Measurements from ENCODE around the gene EVC.

The EVC gene

DNA sequence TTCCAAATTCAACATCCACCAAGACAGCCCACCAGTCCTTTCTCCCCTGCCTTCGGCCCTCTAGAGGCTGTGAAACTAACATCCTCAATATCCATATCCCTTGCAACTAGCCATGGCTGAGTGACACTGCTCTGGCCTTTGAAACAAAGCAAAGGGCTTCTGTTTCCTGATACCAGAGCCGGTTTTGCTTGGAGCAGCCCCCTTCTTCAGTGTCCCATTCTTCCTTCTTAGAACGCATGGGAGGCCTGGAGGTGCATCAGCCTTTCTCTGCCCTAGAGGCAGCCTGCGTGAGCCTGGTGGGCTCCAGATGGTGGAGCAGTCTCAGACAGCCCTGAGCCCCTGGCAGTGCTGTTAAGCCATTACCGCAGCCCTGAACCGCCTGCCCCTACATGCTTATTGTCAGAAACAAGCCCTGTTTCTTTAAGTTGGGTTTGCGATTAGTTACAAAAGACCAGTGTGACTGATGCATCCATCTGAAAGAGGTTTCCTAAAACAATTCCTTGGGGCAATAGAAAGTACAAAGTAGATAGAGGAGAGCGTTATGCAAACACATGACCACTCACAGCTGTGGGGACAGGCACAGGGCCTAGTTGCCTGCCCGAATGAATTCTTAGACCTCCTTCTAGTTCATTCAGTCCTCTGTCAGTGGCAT, 74.1 kb downstream of the EVC start:
- no peaks in the 10 kb centered on the region for H3K4me1 ChIP-seq (ENCODE audit: control insufficient read depth, insufficient read depth, low read length)
- H3K9ac ChIP-seq (ENCODE audit: low read depth, low read length): no peak overlapping the region
- no peak overlapping the region for H3K4me3 ChIP-seq (ENCODE audit: low read depth, low read length)
- peaks cover 2% of the 10 kb centered on the region for H3K36me3 ChIP-seq (ENCODE audit: control insufficient read depth, insufficient read depth, low read length)
- no peaks in the 10 kb centered on the region for H3K9me3 ChIP-seq (ENCODE audit: control insufficient read depth, insufficient read depth, low read length)
- H3K27me3 ChIP-seq (ENCODE audit: control insufficient read depth, insufficient read depth, low read length): no peaks in the 10 kb centered on the region

DNA sequence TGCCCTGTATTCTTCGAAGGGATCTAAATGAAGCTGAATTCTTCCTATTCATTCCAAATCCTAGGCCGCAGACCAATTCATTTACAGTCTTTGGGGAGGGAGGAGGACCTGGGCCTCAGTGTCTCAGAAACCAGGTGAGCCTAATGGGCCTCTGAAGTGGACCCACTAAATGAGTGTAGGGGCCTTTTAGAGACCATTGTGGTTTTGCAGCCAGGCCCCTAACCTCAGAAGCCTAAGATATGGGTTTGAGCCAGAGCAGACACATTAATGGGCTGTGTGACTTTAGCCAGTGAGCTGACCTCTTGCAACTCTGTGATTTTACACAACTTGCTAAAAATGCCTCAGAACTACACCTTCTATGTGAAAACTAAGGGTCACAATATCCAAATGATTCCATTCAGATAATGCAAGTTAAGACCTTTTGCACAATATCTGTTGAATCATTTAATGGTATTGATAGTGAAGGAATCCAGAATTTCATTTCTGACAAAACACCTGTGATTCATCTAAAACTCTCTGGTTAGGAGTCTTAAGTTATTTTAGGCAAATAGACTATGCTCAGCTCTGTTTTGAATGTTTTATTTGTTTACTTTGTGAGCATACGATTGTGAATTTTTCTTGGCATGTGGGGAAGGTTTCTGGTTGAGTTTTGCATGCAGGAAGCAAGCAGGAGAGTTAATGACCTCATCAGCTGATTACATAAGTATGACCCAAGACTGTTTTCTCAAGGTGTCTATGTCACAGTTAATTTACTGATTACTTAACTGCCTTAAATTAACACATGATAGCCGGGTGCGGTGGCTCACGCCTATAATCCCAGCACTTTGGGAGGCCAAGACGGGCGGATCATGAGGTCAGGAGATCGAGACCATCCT, 75.0 kb downstream of the EVC start:
- no peak overlapping the region for H3K4me3 ChIP-seq (ENCODE audit: low read depth, low read length)
- H3K36me3 ChIP-seq (ENCODE audit: control insufficient read depth, insufficient read depth, low read length): peaks cover 2% of the 10 kb centered on the region
- H3K9me3 ChIP-seq (ENCODE audit: control insufficient read depth, insufficient read depth, low read length): no peaks in the 10 kb centered on the region
- no peaks in the 10 kb centered on the region for H3K4me1 ChIP-seq (ENCODE audit: control insufficient read depth, insufficient read depth, low read length)
- no peak overlapping the region for H3K9ac ChIP-seq (ENCODE audit: low read depth, low read length)
- no peaks in the 10 kb centered on the region for H3K27me3 ChIP-seq (ENCODE audit: control insufficient read depth, insufficient read depth, low read length)

DNA sequence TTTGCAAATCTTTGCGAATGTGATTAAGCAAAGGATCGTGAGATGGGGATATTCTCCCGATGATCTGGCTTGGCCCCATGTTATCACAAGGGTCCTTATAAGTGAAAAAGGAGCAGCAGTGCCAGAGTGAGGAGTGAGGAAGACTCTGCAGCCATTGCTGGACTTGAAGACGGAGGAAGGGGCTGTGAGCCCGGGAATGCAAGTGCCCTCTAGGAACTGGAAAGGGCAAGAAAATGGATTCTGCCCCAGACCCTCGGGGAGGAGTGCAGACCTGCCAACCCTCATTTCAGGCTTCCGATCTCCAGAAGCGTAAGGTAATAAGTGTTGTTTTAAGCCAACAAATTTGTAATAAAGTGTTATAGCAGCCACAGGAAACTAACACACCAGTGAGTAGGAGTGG, 76.3 kb downstream of the EVC start:
- Histone ChIP-seq H3K4me1 (ENCODE audit: control insufficient read depth, insufficient read depth, low read length) (no peaks in the 10 kb centered on the region), H3K9me3 (ENCODE audit: control insufficient read depth, insufficient read depth, low read length) (no peaks in the 10 kb centered on the region), H3K9ac (ENCODE audit: low read depth, low read length) (no peak overlapping the region), H3K4me3 (ENCODE audit: low read depth, low read length) (no peak overlapping the region), H3K36me3 (ENCODE audit: control insufficient read depth, insufficient read depth, low read length) (peaks cover 2% of the 10 kb centered on the region), H3K27me3 (ENCODE audit: control insufficient read depth, insufficient read depth, low read length) (no peaks in the 10 kb centered on the region)

DNA sequence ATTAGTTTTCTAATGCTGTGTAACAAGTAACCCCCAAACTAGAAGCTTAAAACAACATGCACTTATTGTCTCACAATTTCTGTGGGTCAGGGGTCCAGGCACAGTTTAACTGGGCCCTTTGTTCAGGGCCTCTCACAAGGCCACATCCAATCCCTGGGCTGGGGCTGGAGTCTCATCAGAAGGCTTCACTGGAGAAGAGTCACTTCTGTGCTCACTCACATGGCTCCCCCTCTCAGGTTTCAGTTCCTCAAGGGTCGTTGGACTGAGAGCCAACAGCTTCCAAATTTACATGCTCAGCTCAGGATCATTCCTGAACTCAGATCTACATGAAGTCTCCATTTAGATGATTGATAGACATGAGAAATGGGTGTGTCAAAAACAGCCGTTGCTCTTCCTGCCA, 77.1 kb downstream of the EVC start:
- Histone ChIP-seq H3K4me3 (ENCODE audit: low read depth, low read length) (no peak overlapping the region), H3K9me3 (ENCODE audit: control insufficient read depth, insufficient read depth, low read length) (no peaks in the 10 kb centered on the region), H3K36me3 (ENCODE audit: control insufficient read depth, insufficient read depth, low read length) (peaks cover 2% of the 10 kb centered on the region), H3K9ac (ENCODE audit: low read depth, low read length) (no peak overlapping the region), H3K27me3 (ENCODE audit: control insufficient read depth, insufficient read depth, low read length) (no peaks in the 10 kb centered on the region), H3K4me1 (ENCODE audit: control insufficient read depth, insufficient read depth, low read length) (no peaks in the 10 kb centered on the region)

DNA sequence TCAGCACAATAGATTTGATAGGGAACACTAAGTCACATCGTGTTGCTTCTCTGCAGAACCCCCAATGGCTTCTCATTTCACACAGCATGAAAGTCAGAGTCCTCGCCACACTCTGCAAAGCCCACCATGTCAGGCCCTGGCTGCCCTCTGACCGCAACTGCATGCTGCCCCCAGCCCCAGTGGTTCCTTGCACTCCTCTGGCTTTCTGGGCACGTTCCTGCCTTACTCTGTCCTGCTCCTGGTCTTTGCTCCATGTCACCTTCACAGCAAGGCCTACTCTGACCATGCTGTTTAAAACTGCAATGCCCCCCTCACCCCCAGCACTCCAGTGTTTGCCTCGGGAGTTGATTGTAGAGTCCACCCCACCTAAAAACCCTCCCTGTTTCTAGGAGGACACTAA, 78.1 kb downstream of the EVC start:
- Histone ChIP-seq H3K4me3 (ENCODE audit: low read depth, low read length) (no peak overlapping the region), H3K9ac (ENCODE audit: low read depth, low read length) (no peak overlapping the region), H3K4me1 (ENCODE audit: control insufficient read depth, insufficient read depth, low read length) (no peaks in the 10 kb centered on the region), H3K9me3 (ENCODE audit: control insufficient read depth, insufficient read depth, low read length) (no peaks in the 10 kb centered on the region), H3K36me3 (ENCODE audit: control insufficient read depth, insufficient read depth, low read length) (peaks cover 2% of the 10 kb centered on the region), H3K27me3 (ENCODE audit: control insufficient read depth, insufficient read depth, low read length) (no peaks in the 10 kb centered on the region)

DNA sequence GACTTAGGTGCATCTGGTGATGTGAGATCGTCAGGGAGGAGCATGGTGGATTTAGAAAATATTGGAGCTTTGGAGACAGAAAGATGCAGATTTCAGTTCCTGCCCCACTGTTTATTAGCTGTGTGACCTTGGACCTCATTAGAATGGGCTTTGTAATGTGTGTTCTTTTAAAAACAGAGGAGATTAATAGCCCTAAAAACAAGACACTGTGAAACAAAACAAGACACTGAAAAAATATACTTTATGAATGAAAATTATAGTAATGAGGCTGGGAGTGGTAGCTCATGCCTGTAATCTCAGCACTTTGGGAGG, 79.5 kb downstream of the EVC start:
- H3K4me3 ChIP-seq (ENCODE audit: low read depth, low read length): no peak overlapping the region
- H3K9ac ChIP-seq (ENCODE audit: low read depth, low read length): no peak overlapping the region
- H3K9me3 ChIP-seq (ENCODE audit: control insufficient read depth, insufficient read depth, low read length): no peaks in the 10 kb centered on the region
- peaks cover 2% of the 10 kb centered on the region for H3K36me3 ChIP-seq (ENCODE audit: control insufficient read depth, insufficient read depth, low read length)
- H3K27me3 ChIP-seq (ENCODE audit: control insufficient read depth, insufficient read depth, low read length): no peaks in the 10 kb centered on the region
- no peaks in the 10 kb centered on the region for H3K4me1 ChIP-seq (ENCODE audit: control insufficient read depth, insufficient read depth, low read length)

DNA sequence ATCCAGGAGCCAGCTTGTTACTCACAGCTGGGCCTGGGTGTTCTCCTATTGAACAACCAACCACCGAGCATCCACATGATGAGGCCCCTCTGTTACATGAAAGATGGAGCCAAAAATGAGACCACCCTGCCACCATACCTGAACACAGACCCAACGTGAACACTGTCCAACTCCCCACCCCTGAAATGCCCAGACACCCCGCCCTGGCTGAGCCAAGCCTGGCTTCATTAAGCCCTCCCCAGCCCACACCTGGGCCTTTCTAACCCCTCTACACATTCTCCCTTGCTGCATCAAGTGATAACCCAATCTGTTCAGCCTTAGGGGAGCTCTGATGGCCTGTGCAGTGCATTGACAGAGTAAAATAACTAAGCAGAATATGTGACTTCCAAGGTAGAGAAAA, 80.7 kb downstream of the EVC start:
- Histone ChIP-seq H3K4me3 (ENCODE audit: low read depth, low read length) (no peak overlapping the region), H3K9ac (ENCODE audit: low read depth, low read length) (no peak overlapping the region), H3K4me1 (ENCODE audit: control insufficient read depth, insufficient read depth, low read length) (no peaks in the 10 kb centered on the region), H3K36me3 (ENCODE audit: control insufficient read depth, insufficient read depth, low read length) (no peaks in the 10 kb centered on the region), H3K27me3 (ENCODE audit: control insufficient read depth, insufficient read depth, low read length) (no peaks in the 10 kb centered on the region), H3K9me3 (ENCODE audit: control insufficient read depth, insufficient read depth, low read length) (no peaks in the 10 kb centered on the region)

DNA sequence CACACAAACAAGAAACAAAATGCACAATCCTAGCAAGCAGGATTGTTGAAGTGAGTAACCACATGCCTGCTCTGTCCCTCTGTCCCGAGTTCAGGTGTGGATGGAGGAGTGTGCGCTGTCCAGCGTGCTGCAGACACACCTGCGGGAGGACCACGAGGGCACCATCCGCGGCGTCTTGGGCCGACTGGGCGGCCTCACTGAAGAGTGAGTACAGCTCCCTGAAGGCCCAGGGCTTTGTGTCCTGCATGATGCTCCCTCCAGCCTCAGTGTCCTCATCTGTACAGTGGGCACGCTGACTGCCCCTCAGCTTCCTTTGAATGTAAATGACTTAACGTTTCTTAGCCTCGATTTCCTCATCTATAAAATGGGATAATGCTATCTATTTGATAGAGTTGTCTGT, 82.5 kb downstream of the EVC start:
- H3K27me3 ChIP-seq (ENCODE audit: control insufficient read depth, insufficient read depth, low read length): no peaks in the 10 kb centered on the region
- no peaks in the 10 kb centered on the region for H3K4me1 ChIP-seq (ENCODE audit: control insufficient read depth, insufficient read depth, low read length)
- no peaks in the 10 kb centered on the region for H3K9me3 ChIP-seq (ENCODE audit: control insufficient read depth, insufficient read depth, low read length)
- no peaks in the 10 kb centered on the region for H3K36me3 ChIP-seq (ENCODE audit: control insufficient read depth, insufficient read depth, low read length)
- no peak overlapping the region for H3K4me3 ChIP-seq (ENCODE audit: low read depth, low read length)
- H3K9ac ChIP-seq (ENCODE audit: low read depth, low read length): no peak overlapping the region

DNA sequence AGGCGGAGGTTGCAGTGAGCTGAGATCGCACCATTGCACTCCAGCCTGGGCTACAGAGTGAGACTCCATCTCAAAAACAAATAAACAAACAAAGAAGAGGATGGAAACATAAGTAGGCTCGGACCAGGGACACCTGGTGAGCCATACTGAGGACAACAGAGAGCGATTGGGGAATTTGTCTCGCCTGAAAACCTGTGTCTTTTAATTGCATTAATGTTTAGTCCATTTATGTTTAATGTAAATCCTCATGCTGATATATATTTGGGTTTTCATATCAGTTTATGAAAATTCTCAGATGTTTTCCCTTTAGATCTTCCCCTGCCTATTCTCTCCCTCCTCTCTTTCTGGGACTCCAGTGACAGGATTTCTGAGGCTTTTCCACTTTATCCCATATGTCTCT, 84.6 kb downstream of the EVC start:
- Histone ChIP-seq H3K9me3 (ENCODE audit: control insufficient read depth, insufficient read depth, low read length) (no peaks in the 10 kb centered on the region), H3K9ac (ENCODE audit: low read depth, low read length) (no peak overlapping the region), H3K4me3 (ENCODE audit: low read depth, low read length) (no peak overlapping the region), H3K4me1 (ENCODE audit: control insufficient read depth, insufficient read depth, low read length) (no peaks in the 10 kb centered on the region), H3K27me3 (ENCODE audit: control insufficient read depth, insufficient read depth, low read length) (no peaks in the 10 kb centered on the region), H3K36me3 (ENCODE audit: control insufficient read depth, insufficient read depth, low read length) (no peaks in the 10 kb centered on the region)

DNA sequence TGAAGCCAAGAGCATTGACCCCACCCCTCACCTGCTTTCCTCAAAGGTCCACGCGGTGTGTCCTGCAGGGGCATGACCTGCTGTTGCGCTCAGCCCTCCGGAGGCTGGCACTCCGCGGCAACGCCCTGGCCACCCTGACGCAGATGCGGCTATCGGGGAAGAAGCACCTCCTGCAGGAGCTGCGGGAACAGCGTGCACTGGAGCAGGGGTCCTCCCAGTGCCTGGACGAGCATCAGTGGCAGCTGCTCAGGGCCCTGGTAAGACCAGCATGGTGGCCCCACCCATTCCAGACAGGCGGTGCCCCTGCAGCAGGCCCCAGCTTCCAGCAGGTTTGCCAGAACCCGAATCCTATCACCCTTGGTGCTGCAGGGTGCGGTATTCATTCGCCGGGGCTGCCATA, 86.0 kb downstream of the EVC start:
- H3K9ac ChIP-seq (ENCODE audit: low read depth, low read length): no peak overlapping the region
- no peaks in the 10 kb centered on the region for H3K9me3 ChIP-seq (ENCODE audit: control insufficient read depth, insufficient read depth, low read length)
- H3K4me1 ChIP-seq (ENCODE audit: control insufficient read depth, insufficient read depth, low read length): no peaks in the 10 kb centered on the region
- no peaks in the 10 kb centered on the region for H3K36me3 ChIP-seq (ENCODE audit: control insufficient read depth, insufficient read depth, low read length)
- H3K27me3 ChIP-seq (ENCODE audit: control insufficient read depth, insufficient read depth, low read length): no peaks in the 10 kb centered on the region
- no peak overlapping the region for H3K4me3 ChIP-seq (ENCODE audit: low read depth, low read length)

DNA sequence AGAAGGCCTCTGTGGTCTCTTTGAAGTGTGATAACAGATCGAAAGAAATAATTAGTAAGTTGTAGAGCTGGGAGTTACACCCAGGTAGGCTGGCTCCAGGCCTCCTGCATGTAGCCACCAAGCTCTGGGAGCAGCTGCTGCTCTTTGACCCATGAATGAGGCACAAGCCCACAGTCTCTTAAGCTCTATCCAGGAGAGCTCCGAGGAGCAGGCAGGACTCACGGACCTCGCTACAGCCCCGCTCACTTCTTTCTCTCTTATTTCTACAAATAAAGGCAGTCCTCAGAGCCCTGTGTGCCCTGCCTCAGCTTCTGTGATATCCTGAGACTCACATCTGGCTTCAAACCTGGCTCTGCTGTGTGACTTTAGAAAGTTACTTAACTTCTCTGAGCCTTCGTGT, 86.9 kb downstream of the EVC start:
- Histone ChIP-seq H3K4me3 (ENCODE audit: low read depth, low read length) (no peak overlapping the region), H3K9me3 (ENCODE audit: control insufficient read depth, insufficient read depth, low read length) (no peaks in the 10 kb centered on the region), H3K27me3 (ENCODE audit: control insufficient read depth, insufficient read depth, low read length) (no peaks in the 10 kb centered on the region), H3K36me3 (ENCODE audit: control insufficient read depth, insufficient read depth, low read length) (no peaks in the 10 kb centered on the region), H3K9ac (ENCODE audit: low read depth, low read length) (no peak overlapping the region), H3K4me1 (ENCODE audit: control insufficient read depth, insufficient read depth, low read length) (no peaks in the 10 kb centered on the region)

DNA sequence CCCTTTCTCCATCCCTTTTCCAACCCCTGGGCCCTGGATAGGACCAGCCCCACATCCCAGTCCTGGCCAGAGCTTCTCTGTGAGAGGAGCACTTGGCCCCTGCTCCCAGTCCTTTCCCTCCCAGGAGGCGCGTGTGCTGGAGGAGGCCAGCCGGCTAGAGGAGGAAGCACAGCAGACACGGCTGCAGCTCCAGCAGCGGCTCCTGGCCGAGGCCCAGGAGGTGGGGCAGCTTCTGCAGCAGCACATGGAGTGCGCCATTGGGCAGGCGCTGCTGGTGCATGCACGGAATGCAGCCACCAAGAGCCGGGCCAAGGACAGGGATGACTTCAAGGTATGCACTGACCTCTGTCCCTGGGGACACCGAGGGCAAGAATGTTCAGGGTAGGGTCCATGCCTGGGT, 87.5 kb downstream of the EVC start:
- Histone ChIP-seq H3K36me3 (ENCODE audit: control insufficient read depth, insufficient read depth, low read length) (no peaks in the 10 kb centered on the region), H3K4me1 (ENCODE audit: control insufficient read depth, insufficient read depth, low read length) (no peaks in the 10 kb centered on the region), H3K9me3 (ENCODE audit: control insufficient read depth, insufficient read depth, low read length) (no peaks in the 10 kb centered on the region), H3K27me3 (ENCODE audit: control insufficient read depth, insufficient read depth, low read length) (no peaks in the 10 kb centered on the region), H3K4me3 (ENCODE audit: low read depth, low read length) (no peak overlapping the region), H3K9ac (ENCODE audit: low read depth, low read length) (no peak overlapping the region)
